ENCODE data around the gene PRKCD.

DNA sequence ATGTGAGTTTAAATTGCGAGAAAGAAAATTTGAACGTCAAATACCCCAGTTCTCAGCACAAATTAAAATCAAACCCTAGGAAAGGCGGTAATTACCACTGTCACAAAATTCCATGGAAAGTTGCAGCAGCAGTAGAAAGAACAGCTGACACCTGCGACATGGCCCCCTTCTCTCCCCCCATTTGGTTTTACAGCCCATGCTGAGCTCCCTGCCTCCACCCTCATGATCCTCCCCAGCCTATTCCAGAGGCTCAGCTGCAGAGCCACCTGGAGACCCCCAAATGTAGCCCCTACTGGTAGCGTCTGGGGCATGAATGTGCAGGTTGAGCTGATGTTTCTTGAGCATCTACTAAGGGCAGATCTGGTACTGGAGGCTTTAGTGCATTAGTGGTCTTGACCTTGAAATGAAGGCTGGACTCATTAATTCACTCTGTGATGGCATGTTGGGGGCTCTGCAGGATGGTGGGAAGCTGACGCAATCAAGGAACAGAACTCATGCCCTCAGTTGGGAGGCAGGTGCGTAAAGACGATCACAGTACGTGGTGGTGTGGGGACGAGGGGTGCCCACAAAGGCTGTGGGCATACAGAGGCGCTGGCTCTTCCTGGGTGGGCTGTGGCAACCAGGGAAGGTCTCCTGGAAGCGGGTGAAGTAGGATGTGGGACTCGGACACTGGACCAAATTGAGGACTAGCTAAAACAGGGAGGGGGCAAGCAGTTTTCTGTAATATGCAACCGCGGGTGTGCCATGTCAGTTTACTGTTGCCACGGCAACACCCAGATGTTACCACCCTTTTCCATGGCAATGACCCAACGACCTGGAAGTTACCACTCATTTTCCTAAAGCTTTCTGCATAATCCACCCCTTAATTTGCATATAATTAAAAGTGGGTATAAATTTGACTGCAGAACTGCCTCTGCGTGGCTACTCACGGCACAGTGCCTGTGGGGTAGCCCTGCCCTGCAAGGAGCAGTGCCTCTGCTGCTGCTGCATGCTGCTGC lies 39.8 kb downstream of the PRKCD start:
- TF ChIP-seq, protein P1, sequence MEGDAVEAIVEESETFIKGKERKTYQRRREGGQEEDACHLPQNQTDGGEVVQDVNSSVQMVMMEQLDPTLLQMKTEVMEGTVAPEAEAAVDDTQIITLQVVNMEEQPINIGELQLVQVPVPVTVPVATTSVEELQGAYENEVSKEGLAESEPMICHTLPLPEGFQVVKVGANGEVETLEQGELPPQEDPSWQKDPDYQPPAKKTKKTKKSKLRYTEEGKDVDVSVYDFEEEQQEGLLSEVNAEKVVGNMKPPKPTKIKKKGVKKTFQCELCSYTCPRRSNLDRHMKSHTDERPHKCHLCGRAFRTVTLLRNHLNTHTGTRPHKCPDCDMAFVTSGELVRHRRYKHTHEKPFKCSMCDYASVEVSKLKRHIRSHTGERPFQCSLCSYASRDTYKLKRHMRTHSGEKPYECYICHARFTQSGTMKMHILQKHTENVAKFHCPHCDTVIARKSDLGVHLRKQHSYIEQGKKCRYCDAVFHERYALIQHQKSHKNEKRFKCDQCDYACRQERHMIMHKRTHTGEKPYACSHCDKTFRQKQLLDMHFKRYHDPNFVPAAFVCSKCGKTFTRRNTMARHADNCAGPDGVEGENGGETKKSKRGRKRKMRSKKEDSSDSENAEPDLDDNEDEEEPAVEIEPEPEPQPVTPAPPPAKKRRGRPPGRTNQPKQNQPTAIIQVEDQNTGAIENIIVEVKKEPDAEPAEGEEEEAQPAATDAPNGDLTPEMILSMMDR (conservative IDR thresholded peaks at IDR 0.05; ENCODE audit: low read length): no peak
- no peak for TF ChIP-seq EZH2phosphoT487 (IDR thresholded peaks at IDR 0.05; ENCODE audit: borderline replicate concordance)

Data from Loucy (cell line).